Measurements from ENCODE around the gene CDK16.

DNA sequence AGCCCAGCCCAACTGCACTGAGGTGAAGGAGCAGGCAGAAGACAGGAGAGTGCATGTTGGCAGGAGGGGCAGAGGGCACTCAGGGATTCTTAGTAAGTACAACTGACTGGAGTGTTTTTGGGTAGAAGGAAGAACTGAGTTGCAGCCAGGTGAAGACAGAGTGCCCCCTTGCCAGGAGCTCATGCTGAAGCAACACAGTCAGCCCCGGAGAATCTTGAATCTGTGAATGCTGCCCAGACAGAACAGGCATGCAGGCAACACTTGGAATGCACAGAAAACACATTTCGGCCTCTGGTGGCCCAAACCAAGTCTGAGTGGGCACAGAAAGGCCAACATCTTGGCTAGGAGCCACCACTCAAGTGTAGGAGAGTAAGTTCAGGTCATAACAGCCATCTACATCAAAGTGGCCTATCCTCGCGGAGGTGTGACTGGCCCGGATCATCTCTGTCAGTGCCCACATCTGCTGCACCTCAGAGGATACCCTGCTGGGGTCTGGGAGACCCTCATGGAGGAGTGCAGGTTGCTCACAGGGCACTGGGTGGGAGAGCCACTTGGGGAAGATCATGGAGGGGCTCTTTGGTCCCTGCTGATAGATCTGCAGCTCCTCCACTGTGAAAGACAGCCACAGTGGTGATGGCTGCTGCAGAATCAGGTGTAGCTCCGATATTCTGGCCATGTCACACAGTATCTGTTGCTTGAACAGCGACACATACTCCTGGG lies 54.7 kb downstream of the CDK16 start:
- TF ChIP-seq, protein P1, sequence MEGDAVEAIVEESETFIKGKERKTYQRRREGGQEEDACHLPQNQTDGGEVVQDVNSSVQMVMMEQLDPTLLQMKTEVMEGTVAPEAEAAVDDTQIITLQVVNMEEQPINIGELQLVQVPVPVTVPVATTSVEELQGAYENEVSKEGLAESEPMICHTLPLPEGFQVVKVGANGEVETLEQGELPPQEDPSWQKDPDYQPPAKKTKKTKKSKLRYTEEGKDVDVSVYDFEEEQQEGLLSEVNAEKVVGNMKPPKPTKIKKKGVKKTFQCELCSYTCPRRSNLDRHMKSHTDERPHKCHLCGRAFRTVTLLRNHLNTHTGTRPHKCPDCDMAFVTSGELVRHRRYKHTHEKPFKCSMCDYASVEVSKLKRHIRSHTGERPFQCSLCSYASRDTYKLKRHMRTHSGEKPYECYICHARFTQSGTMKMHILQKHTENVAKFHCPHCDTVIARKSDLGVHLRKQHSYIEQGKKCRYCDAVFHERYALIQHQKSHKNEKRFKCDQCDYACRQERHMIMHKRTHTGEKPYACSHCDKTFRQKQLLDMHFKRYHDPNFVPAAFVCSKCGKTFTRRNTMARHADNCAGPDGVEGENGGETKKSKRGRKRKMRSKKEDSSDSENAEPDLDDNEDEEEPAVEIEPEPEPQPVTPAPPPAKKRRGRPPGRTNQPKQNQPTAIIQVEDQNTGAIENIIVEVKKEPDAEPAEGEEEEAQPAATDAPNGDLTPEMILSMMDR (conservative IDR thresholded peaks at IDR 0.05 in 1 of 2, IDR thresholded peaks at IDR 0.05 in 1 of 2; ENCODE audit: low read depth in 1 of 2, low read length in 2 of 2) = no peak
- TF ChIP-seq EZH2 (IDR thresholded peaks at IDR 0.05; ENCODE audit: low read length, missing control alignments) = no peak
